GM19455 (cell line): Measurements from ENCODE around the gene ALDH1B1.
A peak's percentile ranks its signal among the peaks of the same experiment; 100 is the strongest.

ENCODE experiments used
- ATAC-seq: cut with Tn5 transposase; IDR thresholded peaks from one replicate; pipeline ENCODE4 v1.9.1; 2021; ENCODE audit not compliant: unreplicated experiment

ALDH1B1 gene

GRCh38 chr9:38392235-38393127, at the start of gene ALDH1B1:
TSS of gene ALDH1B1 (plus strand) at chr9:38392702. CDS start at chr9:38395749, 3,047 bp downstream.
- ATAC-seq = peak; percentile 99

- no peak for ATAC-seq
These were observed 49.5 kb upstream of the ALDH1B1 start for GRCh38 chr9:38343037-38343436.

DNA sequence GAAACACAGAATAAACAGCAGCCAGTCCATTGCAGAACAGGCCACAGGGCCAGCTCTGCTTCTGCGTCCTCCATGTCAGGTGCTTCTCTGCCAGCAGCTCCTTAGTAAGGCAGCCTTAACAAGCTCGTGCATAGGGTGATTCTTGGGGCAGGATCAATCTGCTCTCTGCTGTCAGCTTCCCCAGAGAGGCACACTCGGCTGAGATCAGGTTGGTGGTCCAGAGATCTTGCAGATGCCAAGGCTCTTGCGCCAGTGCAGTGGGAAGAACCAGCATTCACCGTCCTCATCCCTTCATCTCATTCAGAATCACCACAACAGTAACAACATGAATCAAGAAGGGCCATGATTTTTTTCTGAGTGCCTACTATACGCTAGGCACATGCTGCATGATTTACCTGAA, 49.0 kb upstream of the ALDH1B1 start:
- no peak for ATAC-seq

DNA sequence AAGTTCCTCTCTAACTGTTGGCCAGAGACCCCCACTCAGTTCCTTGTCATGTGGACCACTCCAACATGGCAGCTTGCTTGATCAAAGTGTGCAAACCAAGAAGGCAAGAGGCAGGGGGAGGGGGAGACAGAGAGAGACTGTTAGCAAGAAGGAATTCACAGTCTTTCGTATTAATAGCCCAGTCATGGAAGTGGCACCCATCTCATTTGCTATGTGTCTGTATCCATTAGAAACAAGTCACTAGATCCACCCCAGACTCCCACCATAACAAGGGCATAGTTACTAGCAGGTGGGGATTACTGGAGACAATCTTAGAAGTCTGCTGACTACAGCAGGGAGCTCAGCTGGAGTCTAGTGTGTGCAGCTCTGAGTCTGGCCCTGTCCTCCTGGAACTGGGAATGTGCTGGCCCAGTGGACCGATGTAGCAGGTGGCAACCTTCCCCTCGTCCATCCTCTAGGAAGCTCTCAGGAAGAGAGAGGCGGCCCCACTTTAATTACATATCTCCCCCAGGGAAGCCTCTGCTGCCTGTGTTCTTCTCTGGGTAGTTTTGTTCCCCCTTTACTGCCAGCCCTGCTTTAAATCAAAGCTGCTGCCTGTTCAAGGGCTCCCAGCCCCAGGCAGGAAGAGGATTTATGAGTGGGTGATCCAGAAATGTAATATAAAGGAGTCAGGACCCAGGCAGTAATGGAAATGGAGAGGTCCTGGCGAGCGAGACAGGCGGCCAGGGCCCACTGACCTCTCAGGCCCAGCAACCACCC, 47.8 kb upstream of the ALDH1B1 start:
- ATAC-seq = no peak

GRCh38 chr9:38345851-38346755, 46.4 kb upstream of the ALDH1B1 start:
- no peak for ATAC-seq

GRCh38 chr9:38346811-38347210, 45.7 kb upstream of the ALDH1B1 start:
- ATAC-seq = no peak

DNA sequence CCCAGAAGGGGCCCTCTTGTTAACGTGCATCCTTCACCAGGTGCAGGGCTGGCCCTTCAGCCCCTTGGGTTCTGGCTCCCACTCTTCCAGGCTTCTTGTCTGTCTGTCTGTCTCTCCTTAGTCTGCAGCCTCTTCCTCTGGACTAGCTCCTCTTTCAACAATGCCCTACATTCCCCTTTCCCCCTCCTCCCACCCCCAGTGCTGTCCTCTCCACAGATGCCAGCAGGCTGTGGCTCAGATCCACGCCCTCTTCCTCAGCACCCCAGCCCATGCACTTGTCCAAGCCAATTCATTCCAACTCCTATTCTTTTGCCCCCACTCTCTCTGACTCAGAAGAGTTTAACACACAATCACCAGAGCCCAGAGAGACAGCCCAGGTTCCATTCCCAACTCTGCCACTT, 45.2 kb upstream of the ALDH1B1 start:
- no peak for ATAC-seq

DNA sequence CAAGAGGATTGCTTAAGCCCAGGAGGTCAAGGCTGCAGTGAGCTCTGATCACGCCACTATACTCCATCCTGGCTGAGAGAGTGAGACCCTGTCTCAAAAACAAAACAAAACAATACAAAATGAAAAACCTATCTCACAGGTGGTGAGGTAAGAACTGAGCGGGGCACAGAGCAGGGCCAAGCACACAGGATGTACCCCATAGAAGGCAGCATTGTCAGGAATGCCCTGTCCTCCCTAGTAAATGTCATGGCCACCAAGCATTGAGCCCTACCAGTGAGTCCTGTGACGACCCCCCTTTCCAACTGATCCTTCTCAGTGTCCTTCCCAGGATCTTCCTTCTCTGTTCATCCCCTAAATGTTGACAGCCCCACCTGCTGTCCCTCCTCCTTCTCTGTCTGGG, 44.6 kb upstream of the ALDH1B1 start:
- ATAC-seq = no peak

GRCh38 chr9:38350529-38350928, 42.0 kb upstream of the ALDH1B1 start:
- ATAC-seq = no peak

DNA sequence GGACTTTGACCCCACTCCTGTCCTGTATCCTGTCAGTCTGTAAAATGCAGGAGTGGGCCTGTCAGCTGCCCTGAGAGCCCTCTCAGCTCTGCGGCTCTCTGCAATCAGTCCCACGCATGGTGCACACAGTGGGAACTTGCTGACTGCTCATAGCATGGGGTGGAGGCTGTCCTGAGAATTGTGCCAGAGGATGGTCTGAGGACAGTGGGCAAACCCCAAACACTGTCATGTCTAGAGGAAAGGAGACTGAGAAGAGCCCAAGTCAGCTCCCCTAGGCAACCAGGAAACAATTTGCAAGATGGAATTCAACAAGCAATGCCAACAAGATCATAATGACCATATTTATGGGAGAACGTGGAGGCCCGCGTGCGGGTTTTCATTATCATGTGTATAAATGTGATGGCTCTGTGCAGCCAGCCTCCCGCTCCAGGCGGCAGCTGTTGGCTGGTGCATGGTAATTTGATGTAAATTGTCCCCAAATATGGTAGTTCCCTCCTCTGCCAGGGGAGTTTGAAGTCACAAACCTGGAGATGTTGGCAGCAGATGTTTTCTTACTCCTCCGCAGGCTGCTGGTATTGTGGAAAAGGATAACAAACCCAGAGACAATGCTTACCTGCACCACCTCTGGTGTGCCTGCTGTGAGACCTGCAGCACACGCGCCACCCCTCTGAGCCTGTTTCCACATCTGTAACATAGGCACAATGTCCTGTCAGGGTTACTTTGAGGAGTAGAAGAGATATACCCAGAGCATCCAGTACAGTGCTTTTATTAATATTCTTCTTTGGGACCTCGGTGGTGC, 39.8 kb upstream of the ALDH1B1 start:
- ATAC-seq = no peak

GRCh38 chr9:38355115-38355514, 37.4 kb upstream of the ALDH1B1 start:
- ATAC-seq = no peak

- ATAC-seq = no peak
These were observed 36.9 kb upstream of the ALDH1B1 start for GRCh38 chr9:38355517-38356120.

GRCh38 chr9:38356851-38357250, 35.7 kb upstream of the ALDH1B1 start:
- ATAC-seq = no peak

DNA sequence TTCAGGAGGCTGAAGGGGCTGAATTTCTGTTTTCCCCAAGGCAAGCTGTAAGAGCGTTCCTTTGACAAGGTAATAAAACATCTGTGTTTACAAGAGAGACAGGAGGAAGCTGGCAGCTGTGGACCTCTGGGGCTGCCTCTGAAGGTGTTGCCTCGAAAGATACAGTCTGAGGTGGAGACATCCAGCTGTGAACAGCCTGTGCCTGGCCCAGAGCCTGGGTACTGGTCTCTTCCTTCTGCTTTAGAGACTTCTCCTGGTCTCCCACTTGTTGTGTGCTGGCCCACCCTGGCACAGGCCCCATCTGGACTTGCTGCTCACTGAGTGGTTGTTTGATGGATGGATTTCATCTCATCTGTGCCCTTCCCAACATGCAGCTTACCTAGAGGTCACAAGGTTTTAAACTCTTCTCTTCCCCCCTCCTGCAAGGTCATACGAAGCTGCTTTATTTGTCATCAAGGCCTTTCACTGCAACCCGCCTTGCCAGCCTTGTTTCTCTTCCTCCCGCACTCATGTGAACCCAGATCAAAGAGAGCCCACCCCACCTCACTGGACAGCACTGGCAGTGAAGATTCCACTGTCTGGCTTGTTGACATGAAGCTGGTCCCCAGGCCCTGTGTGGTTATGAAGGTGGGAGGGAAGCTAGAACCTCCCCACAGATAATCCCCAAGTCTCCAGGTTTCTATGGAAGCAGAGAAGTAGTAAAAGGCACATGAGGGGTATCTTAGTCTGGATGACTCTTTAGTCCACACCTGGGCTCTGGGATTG, 35.0 kb upstream of the ALDH1B1 start:
- no peak for ATAC-seq

- ATAC-seq = no peak
These were observed 33.9 kb upstream of the ALDH1B1 start for GRCh38 chr9:38358390-38359296.

GRCh38 chr9:38359297-38359653, 33.2 kb upstream of the ALDH1B1 start:
- ATAC-seq = no peak

- ATAC-seq = no peak
These were observed 32.7 kb upstream of the ALDH1B1 start for GRCh38 chr9:38359689-38360385.
